ENCODE measurements around the gene CHAD. TPM values are rescaled to one million over a fixed set of nuclear protein-coding genes. Genes with fewer than 3 reads are reported as not detected.

The CHAD gene
- total and polyA plus RNA-seq, 2 of the 13 experiments (the other 11 are each of a cell fraction or from before 2014, with no cell fraction given) = 1.4 TPM; not detected in 1

- TF ChIP-seq HNF4A (CRISPR knock-in tag; IDR thresholded peaks at IDR 0.05) (peak; percentile 19; the same call in 1 of the 2 replicates), KLF6 (CRISPR knock-in tag; IDR thresholded peaks at IDR 0.05) (no peak), TBL1XR1 (IDR thresholded peaks at IDR 0.05; ENCODE audit: borderline replicate concordance, low read length, partially characterized antibody) (peak; percentile 82), RFXAP (CRISPR knock-in tag; IDR thresholded peaks at IDR 0.05; ENCODE audit: borderline replicate concordance) (0 out of 2 replicates have a peak, but pooled peaks have one; percentile 28), PREB (CRISPR knock-in tag; IDR thresholded peaks at IDR 0.05) (no peak), ZNF556 (CRISPR knock-in tag; IDR thresholded peaks at IDR 0.05; ENCODE audit: borderline replicate concordance) (no peak), ZNF274 (CRISPR knock-in tag; IDR thresholded peaks at IDR 0.05) (no peak), DMAP1 (CRISPR knock-in tag; IDR thresholded peaks at IDR 0.05) (peak; percentile 56; the same call in 1 of the 2 replicates), RFXANK (CRISPR knock-in tag; IDR thresholded peaks at IDR 0.05) (0 out of 2 replicates have a peak, but pooled peaks have one; percentile 41), ZNF383 (CRISPR knock-in tag; IDR thresholded peaks at IDR 0.05; ENCODE audit: borderline replicate concordance) (no peak), YEATS4 (CRISPR knock-in tag; IDR thresholded peaks at IDR 0.05; ENCODE audit: borderline replicate concordance) (peak; percentile 33; the same call in 1 of the 2 replicates), ZNF333 (CRISPR knock-in tag; IDR thresholded peaks at IDR 0.05; ENCODE audit: borderline replicate concordance) (no peak), KLF15 (CRISPR knock-in tag; IDR thresholded peaks at IDR 0.05; ENCODE audit: borderline replicate concordance) (no peak), EZH2 (conservative IDR thresholded peaks at IDR 0.05; ENCODE audit: low read depth, low read length) (no peak), FOSL1 (CRISPR knock-in tag; IDR thresholded peaks at IDR 0.05; ENCODE audit: borderline replicate concordance) (no peak), MEF2D (CRISPR knock-in tag; IDR thresholded peaks at IDR 0.05) (no peak), TAF1 (CRISPR knock-in tag; IDR thresholded peaks at IDR 0.05) (no peak), TBP (CRISPR knock-in tag; IDR thresholded peaks at IDR 0.05) (no peak), MXI1 (IDR thresholded peaks at IDR 0.05; ENCODE audit: borderline replicate concordance, low read depth, low read length) (peak; percentile 52; the same call in 1 of the 3 replicates), HCFC1 (IDR thresholded peaks at IDR 0.05; ENCODE audit: low read depth, low read length) (no peak), TCF7L2 (IDR thresholded peaks at IDR 0.05; ENCODE audit: low read depth, low read length) (no peak), ZNF703 (CRISPR knock-in tag; IDR thresholded peaks at IDR 0.05; ENCODE audit: borderline replicate concordance) (no peak)
- TF ChIP-seq, protein P1, sequence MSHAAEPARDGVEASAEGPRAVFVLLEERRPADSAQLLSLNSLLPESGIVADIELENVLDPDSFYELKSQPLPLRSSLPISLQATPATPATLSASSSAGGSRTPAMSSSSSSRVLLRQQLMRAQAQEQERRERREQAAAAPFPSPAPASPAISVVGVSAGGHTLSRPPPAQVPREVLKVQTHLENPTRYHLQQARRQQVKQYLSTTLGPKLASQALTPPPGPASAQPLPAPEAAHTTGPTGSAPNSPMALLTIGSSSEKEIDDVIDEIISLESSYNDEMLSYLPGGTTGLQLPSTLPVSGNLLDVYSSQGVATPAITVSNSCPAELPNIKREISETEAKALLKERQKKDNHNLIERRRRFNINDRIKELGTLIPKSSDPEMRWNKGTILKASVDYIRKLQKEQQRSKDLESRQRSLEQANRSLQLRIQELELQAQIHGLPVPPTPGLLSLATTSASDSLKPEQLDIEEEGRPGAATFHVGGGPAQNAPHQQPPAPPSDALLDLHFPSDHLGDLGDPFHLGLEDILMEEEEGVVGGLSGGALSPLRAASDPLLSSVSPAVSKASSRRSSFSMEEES (CRISPR knock-in tag; IDR thresholded peaks at IDR 0.05) = peak; percentile 85
- TF ChIP-seq, protein P2, sequence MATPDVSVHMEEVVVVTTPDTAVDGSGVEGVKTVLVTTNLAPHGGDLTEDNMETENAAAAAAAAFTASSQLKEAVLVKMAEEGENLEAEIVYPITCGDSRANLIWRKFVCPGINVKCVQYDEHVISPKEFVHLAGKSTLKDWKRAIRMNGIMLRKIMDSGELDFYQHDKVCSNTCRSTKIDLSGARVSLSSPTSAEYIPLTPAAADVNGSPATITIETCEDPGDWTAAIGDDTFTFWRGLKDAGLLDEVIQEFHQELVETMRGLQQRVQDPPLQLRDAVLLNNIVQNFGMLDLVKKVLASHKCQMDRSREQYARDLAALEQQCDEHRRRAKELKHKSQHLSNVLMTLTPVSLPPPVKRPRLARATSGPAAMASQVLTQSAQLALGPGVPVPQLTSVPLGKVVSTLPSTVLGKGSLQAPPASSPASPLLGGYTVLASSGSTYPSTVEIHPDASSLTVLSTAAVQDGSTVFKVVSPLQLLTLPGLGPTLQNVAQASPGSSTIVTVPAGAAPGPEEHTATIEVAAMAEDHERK (CRISPR knock-in tag; IDR thresholded peaks at IDR 0.05; ENCODE audit: low read depth) = no peak
- TF ChIP-seq, protein P3, sequence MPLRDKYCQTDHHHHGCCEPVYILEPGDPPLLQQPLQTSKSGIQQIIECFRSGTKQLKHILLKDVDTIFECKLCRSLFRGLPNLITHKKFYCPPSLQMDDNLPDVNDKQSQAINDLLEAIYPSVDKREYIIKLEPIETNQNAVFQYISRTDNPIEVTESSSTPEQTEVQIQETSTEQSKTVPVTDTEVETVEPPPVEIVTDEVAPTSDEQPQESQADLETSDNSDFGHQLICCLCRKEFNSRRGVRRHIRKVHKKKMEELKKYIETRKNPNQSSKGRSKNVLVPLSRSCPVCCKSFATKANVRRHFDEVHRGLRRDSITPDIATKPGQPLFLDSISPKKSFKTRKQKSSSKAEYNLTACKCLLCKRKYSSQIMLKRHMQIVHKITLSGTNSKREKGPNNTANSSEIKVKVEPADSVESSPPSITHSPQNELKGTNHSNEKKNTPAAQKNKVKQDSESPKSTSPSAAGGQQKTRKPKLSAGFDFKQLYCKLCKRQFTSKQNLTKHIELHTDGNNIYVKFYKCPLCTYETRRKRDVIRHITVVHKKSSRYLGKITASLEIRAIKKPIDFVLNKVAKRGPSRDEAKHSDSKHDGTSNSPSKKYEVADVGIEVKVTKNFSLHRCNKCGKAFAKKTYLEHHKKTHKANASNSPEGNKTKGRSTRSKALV (CRISPR knock-in tag; IDR thresholded peaks at IDR 0.05) = no peak
- TF ChIP-seq, protein P4, sequence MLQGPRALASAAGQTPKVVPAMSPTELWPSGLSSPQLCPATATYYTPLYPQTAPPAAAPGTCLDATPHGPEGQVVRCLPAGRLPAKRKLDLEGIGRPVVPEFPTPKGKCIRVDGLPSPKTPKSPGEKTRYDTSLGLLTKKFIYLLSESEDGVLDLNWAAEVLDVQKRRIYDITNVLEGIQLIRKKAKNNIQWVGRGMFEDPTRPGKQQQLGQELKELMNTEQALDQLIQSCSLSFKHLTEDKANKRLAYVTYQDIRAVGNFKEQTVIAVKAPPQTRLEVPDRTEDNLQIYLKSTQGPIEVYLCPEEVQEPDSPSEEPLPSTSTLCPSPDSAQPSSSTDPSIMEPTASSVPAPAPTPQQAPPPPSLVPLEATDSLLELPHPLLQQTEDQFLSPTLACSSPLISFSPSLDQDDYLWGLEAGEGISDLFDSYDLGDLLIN (CRISPR knock-in tag; IDR thresholded peaks at IDR 0.05; ENCODE audit: borderline replicate concordance) = no peak
Observed at GRCh38 chr17:50482516-50482915, 13.8 kb upstream of the CHAD start (continued).
